ENCODE results near the gene TEX10.
"Not testable (repeated sequence)": the region's sequence is repeated elsewhere in the genome, so short reads cannot be mapped to it uniquely, and the experiment has no call there.

The TEX10 gene

GRCh38 chr9:100352727-100353505 lies at the start of gene TEX10:
Gene TEX10 (minus strand): TSS chr9:100352942. CDS start chr9:100349363, 3,579 bp downstream.
- Histone ChIP-seq H3K9ac (ENCODE audit: low read length) (peak within 1 kb of the TSS; percentile 91), H3K36me3 (ENCODE audit: control insufficient read depth, insufficient read depth, low read length, severe bottlenecking) (no peaks in the 10 kb centered on the region), H3K4me3 (ENCODE audit: low read length) (peak within 1 kb of the TSS; percentile 96), H3K9me3 (ENCODE audit: control insufficient read depth, low read length) (no peaks in the 10 kb centered on the region), H3K27me3 (replicated peaks; ENCODE audit: control insufficient read depth, insufficient read depth, low read length) (no peaks in the 10 kb centered on the region), H3K4me1 (ENCODE audit: control insufficient read depth, insufficient read depth, low read length) (peaks cover 23% of the 10 kb centered on the region)
- DNase-seq (ENCODE audit: low read depth) = peak; percentile 96

GRCh38 chr9:100401042-100401441 lies 48.3 kb upstream of the TEX10 start:
- DNase-seq (ENCODE audit: low read depth) = no peak
- H3K9me3 ChIP-seq (ENCODE audit: control insufficient read depth, low read length) = no peaks in the 10 kb centered on the region
- H3K27me3 ChIP-seq (replicated peaks; ENCODE audit: control insufficient read depth, insufficient read depth, low read length) = no peaks in the 10 kb centered on the region
- no peak overlapping the region for H3K4me3 ChIP-seq (ENCODE audit: low read length)
- no peaks in the 10 kb centered on the region for H3K4me1 ChIP-seq (ENCODE audit: control insufficient read depth, insufficient read depth, low read length)
- H3K36me3 ChIP-seq (ENCODE audit: control insufficient read depth, insufficient read depth, low read length, severe bottlenecking) = no peaks in the 10 kb centered on the region
- H3K9ac ChIP-seq (ENCODE audit: low read length) = no peak overlapping the region

GRCh38 chr9:100397529-100398266 lies 45.0 kb upstream of the TEX10 start:
- no peak for DNase-seq (ENCODE audit: low read depth)
- no peaks in the 10 kb centered on the region for H3K4me1 ChIP-seq (ENCODE audit: control insufficient read depth, insufficient read depth, low read length)
- no peak overlapping the region for H3K4me3 ChIP-seq (ENCODE audit: low read length)
- no peaks in the 10 kb centered on the region for H3K9me3 ChIP-seq (ENCODE audit: control insufficient read depth, low read length)
- H3K36me3 ChIP-seq (ENCODE audit: control insufficient read depth, insufficient read depth, low read length, severe bottlenecking) = no peaks in the 10 kb centered on the region
- no peak overlapping the region for H3K9ac ChIP-seq (ENCODE audit: low read length)
- H3K27me3 ChIP-seq (replicated peaks; ENCODE audit: control insufficient read depth, insufficient read depth, low read length) = no peaks in the 10 kb centered on the region

GRCh38 chr9:100396769-100397168 lies 44.0 kb upstream of the TEX10 start:
- Histone ChIP-seq H3K36me3 (ENCODE audit: control insufficient read depth, insufficient read depth, low read length, severe bottlenecking) (no peaks in the 10 kb centered on the region), H3K9me3 (ENCODE audit: control insufficient read depth, low read length) (no peaks in the 10 kb centered on the region), H3K27me3 (replicated peaks; ENCODE audit: control insufficient read depth, insufficient read depth, low read length) (no peaks in the 10 kb centered on the region), H3K9ac (ENCODE audit: low read length) (no peak overlapping the region), H3K4me1 (ENCODE audit: control insufficient read depth, insufficient read depth, low read length) (no peaks in the 10 kb centered on the region), H3K4me3 (ENCODE audit: low read length) (no peak overlapping the region)
- DNase-seq (ENCODE audit: low read depth) = no peak

- Histone ChIP-seq H3K4me3 (ENCODE audit: low read length) (no peak overlapping the region), H3K9ac (ENCODE audit: low read length) (no peak overlapping the region), H3K36me3 (ENCODE audit: control insufficient read depth, insufficient read depth, low read length, severe bottlenecking) (no peaks in the 10 kb centered on the region), H3K9me3 (ENCODE audit: control insufficient read depth, low read length) (no peaks in the 10 kb centered on the region), H3K27me3 (replicated peaks; ENCODE audit: control insufficient read depth, insufficient read depth, low read length) (no peaks in the 10 kb centered on the region), H3K4me1 (ENCODE audit: control insufficient read depth, insufficient read depth, low read length) (no peaks in the 10 kb centered on the region)
- DNase-seq (ENCODE audit: low read depth) = no peak
Observed at GRCh38 chr9:100394816-100395215, 42.1 kb upstream of the TEX10 start.

GRCh38 chr9:100394032-100394695 lies 41.4 kb upstream of the TEX10 start:
- H3K4me1 ChIP-seq (ENCODE audit: control insufficient read depth, insufficient read depth, low read length) = no peaks in the 10 kb centered on the region
- H3K9me3 ChIP-seq (ENCODE audit: control insufficient read depth, low read length) = no peaks in the 10 kb centered on the region
- H3K9ac ChIP-seq (ENCODE audit: low read length) = no peak overlapping the region
- no peaks in the 10 kb centered on the region for H3K27me3 ChIP-seq (replicated peaks; ENCODE audit: control insufficient read depth, insufficient read depth, low read length)
- no peak overlapping the region for H3K4me3 ChIP-seq (ENCODE audit: low read length)
- no peak for DNase-seq (ENCODE audit: low read depth)
- H3K36me3 ChIP-seq (ENCODE audit: control insufficient read depth, insufficient read depth, low read length, severe bottlenecking) = no peaks in the 10 kb centered on the region

GRCh38 chr9:100392989-100393388 lies 40.2 kb upstream of the TEX10 start:
- H3K4me3 ChIP-seq (ENCODE audit: low read length); H3K9ac ChIP-seq (ENCODE audit: low read length); H3K4me1 ChIP-seq (ENCODE audit: control insufficient read depth, insufficient read depth, low read length); H3K27me3 ChIP-seq (replicated peaks; ENCODE audit: control insufficient read depth, insufficient read depth, low read length); DNase-seq (ENCODE audit: low read depth); H3K36me3 ChIP-seq (ENCODE audit: control insufficient read depth, insufficient read depth, low read length, severe bottlenecking); H3K9me3 ChIP-seq (ENCODE audit: control insufficient read depth, low read length): not testable (repeated sequence)

- H3K4me1 ChIP-seq (ENCODE audit: control insufficient read depth, insufficient read depth, low read length) = peaks cover 9% of the 10 kb centered on the region
- H3K36me3 ChIP-seq (ENCODE audit: control insufficient read depth, insufficient read depth, low read length, severe bottlenecking) = no peaks in the 10 kb centered on the region
- DNase-seq (ENCODE audit: low read depth) = peak; percentile 56
- H3K9ac ChIP-seq (ENCODE audit: low read length) = no peak overlapping the region
- H3K9me3 ChIP-seq (ENCODE audit: control insufficient read depth, low read length) = peaks cover 8% of the 10 kb centered on the region
- H3K4me3 ChIP-seq (ENCODE audit: low read length) = no peak overlapping the region
- no peaks in the 10 kb centered on the region for H3K27me3 ChIP-seq (replicated peaks; ENCODE audit: control insufficient read depth, insufficient read depth, low read length)
Observed at GRCh38 chr9:100379862-100380261, 27.1 kb upstream of the TEX10 start.

- Histone ChIP-seq H3K4me3 (ENCODE audit: low read length) (no peak overlapping the region), H3K4me1 (ENCODE audit: control insufficient read depth, insufficient read depth, low read length) (peaks cover 9% of the 10 kb centered on the region), H3K9me3 (ENCODE audit: control insufficient read depth, low read length) (no peaks in the 10 kb centered on the region), H3K36me3 (ENCODE audit: control insufficient read depth, insufficient read depth, low read length, severe bottlenecking) (no peaks in the 10 kb centered on the region), H3K9ac (ENCODE audit: low read length) (no peak overlapping the region), H3K27me3 (replicated peaks; ENCODE audit: control insufficient read depth, insufficient read depth, low read length) (no peaks in the 10 kb centered on the region)
- DNase-seq (ENCODE audit: low read depth) = no peak
Observed at GRCh38 chr9:100377015-100377414, 24.3 kb upstream of the TEX10 start.

GRCh38 chr9:100375658-100376057 lies 22.9 kb upstream of the TEX10 start:
- Histone ChIP-seq H3K4me1 (ENCODE audit: control insufficient read depth, insufficient read depth, low read length) (peaks cover 9% of the 10 kb centered on the region), H3K4me3 (ENCODE audit: low read length) (no peak overlapping the region), H3K9ac (ENCODE audit: low read length) (no peak overlapping the region), H3K9me3 (ENCODE audit: control insufficient read depth, low read length) (no peaks in the 10 kb centered on the region), H3K27me3 (replicated peaks; ENCODE audit: control insufficient read depth, insufficient read depth, low read length) (no peaks in the 10 kb centered on the region), H3K36me3 (ENCODE audit: control insufficient read depth, insufficient read depth, low read length, severe bottlenecking) (no peaks in the 10 kb centered on the region)
- DNase-seq (ENCODE audit: low read depth) = no peak

GRCh38 chr9:100372648-100373047 lies 19.9 kb upstream of the TEX10 start:
- no peaks in the 10 kb centered on the region for H3K4me1 ChIP-seq (ENCODE audit: control insufficient read depth, insufficient read depth, low read length)
- H3K9ac ChIP-seq (ENCODE audit: low read length) = no peak overlapping the region
- H3K27me3 ChIP-seq (replicated peaks; ENCODE audit: control insufficient read depth, insufficient read depth, low read length) = no peaks in the 10 kb centered on the region
- H3K4me3 ChIP-seq (ENCODE audit: low read length) = no peak overlapping the region
- H3K9me3 ChIP-seq (ENCODE audit: control insufficient read depth, low read length) = no peaks in the 10 kb centered on the region
- no peaks in the 10 kb centered on the region for H3K36me3 ChIP-seq (ENCODE audit: control insufficient read depth, insufficient read depth, low read length, severe bottlenecking)
- DNase-seq (ENCODE audit: low read depth) = no peak
